ENCODE results near the gene WDR41.

GRCh38 chr5:77438071-77438470, 54.0 kb downstream of the WDR41 start:
- no peak for TF ChIP-seq CTCF (IDR thresholded peaks at IDR 0.05)
- TF ChIP-seq POLR2A (IDR thresholded peaks at IDR 0.05): no peak
